ENCODE measurements around the gene HDGFL3.

HDGFL3 gene

GRCh38 chr15:83219026-83219425 is 11.4 kb upstream of the HDGFL3 start:
- Histone ChIP-seq H3K23ac (ENCODE audit: low read length in 2 of 2) (no peak overlapping the region), H2BK5ac (ENCODE audit: low read depth, low read length, poor library complexity, severe bottlenecking) (no peak overlapping the region), H2AK5ac (ENCODE audit: low read length, severe bottlenecking) (no peak overlapping the region), H2BK12ac (ENCODE audit: low read length in 2 of 2) (no peak overlapping the region), H3K18ac (ENCODE audit: low read depth in 1 of 2, low read length in 2 of 2) (no peak overlapping the region), H3K79me1 (replicated peaks; ENCODE audit: low read length, poor library complexity, severe bottlenecking) (no peaks in the 10 kb centered on the region), H3K14ac (ENCODE audit: low read length in 2 of 2) (no peak overlapping the region), H3K4me1 (ENCODE audit: control insufficient read depth, insufficient read depth, low read depth, low read length) (no peaks in the 10 kb centered on the region), H4K8ac (ENCODE audit: low read length) (no peak overlapping the region), H3K4ac (ENCODE audit: low read depth in 1 of 2, low read length in 2 of 2) (no peak overlapping the region), H3K27ac (ENCODE audit: low read length, poor library complexity, severe bottlenecking) (no peak overlapping the region), H2BK120ac (ENCODE audit: low read depth, low read length) (no peak overlapping the region), H3K4me2 (ENCODE audit: low read length, poor library complexity, severe bottlenecking) (no peak overlapping the region), H2BK15ac (ENCODE audit: low read depth, poor library complexity, severe bottlenecking) (no peak overlapping the region), H2AFZ (ENCODE audit: low read depth, low read length) (no peak overlapping the region), H3K27me3 (ENCODE audit: control insufficient read depth in 1 of 2, insufficient read depth in 1 of 2, low read length in 2 of 2) (no peaks in the 10 kb centered on the region), H3K4me3 (ENCODE audit: insufficient read depth in 1 of 2, low read depth in 1 of 2, low read length in 2 of 2) (no peak overlapping the region), H4K91ac (ENCODE audit: low read length) (no peak overlapping the region), H3K36me3 (ENCODE audit: control insufficient read depth in 1 of 2, insufficient read depth in 2 of 2, low read depth in 1 of 2, low read length in 2 of 2) (no peaks in the 10 kb centered on the region), H3K9me3 (ENCODE audit: control insufficient read depth, low read length) (no peaks in the 10 kb centered on the region), H3K9ac (ENCODE audit: low read length) (no peak overlapping the region)
- WGBS, result 100% methylated on average over 1 of the region's 1 CpG
- DNase-seq, result no peak

GRCh38 chr15:83215306-83215705 is 7.7 kb upstream of the HDGFL3 start:
- H2BK12ac ChIP-seq (ENCODE audit: low read length in 2 of 2), result no peak overlapping the region

GRCh38 chr15:83210619-83211018 is 3.0 kb upstream of the HDGFL3 start:
- H3K9ac ChIP-seq (ENCODE audit: low read length), result no peak overlapping the region
- peaks cover 3% of the 10 kb centered on the region for H3K4me1 ChIP-seq (ENCODE audit: control insufficient read depth, insufficient read depth, low read depth, low read length)
- H3K27me3 ChIP-seq (ENCODE audit: control insufficient read depth in 1 of 2, insufficient read depth in 1 of 2, low read length in 2 of 2), result no peaks in the 10 kb centered on the region
- H3K23ac ChIP-seq (ENCODE audit: low read length in 2 of 2), result no peak overlapping the region
- no peak overlapping the region for H3K4me2 ChIP-seq (ENCODE audit: low read length, poor library complexity, severe bottlenecking)
- 69% methylated on average over 1 of the region's 3 CpGs for WGBS
- no peak overlapping the region for H3K14ac ChIP-seq (ENCODE audit: low read length in 2 of 2)
- H3K9me3 ChIP-seq (ENCODE audit: control insufficient read depth, low read length), result no peaks in the 10 kb centered on the region
- no peak overlapping the region for H3K18ac ChIP-seq (ENCODE audit: low read depth in 1 of 2, low read length in 2 of 2)
- H2BK5ac ChIP-seq (ENCODE audit: low read depth, low read length, poor library complexity, severe bottlenecking), result no peak overlapping the region
- H2BK15ac ChIP-seq (ENCODE audit: low read depth, poor library complexity, severe bottlenecking), result no peak overlapping the region
- no peaks in the 10 kb centered on the region for H3K36me3 ChIP-seq (ENCODE audit: control insufficient read depth in 1 of 2, insufficient read depth in 2 of 2, low read depth in 1 of 2, low read length in 2 of 2)
- H3K27ac ChIP-seq (ENCODE audit: low read length, poor library complexity, severe bottlenecking), result no peak overlapping the region
- no peaks in the 10 kb centered on the region for H3K79me1 ChIP-seq (replicated peaks; ENCODE audit: low read length, poor library complexity, severe bottlenecking)
- no peak overlapping the region for H4K8ac ChIP-seq (ENCODE audit: low read length)
- no peak overlapping the region for H3K4me3 ChIP-seq (ENCODE audit: insufficient read depth in 1 of 2, low read depth in 1 of 2, low read length in 2 of 2)
- no peak overlapping the region for H2AK5ac ChIP-seq (ENCODE audit: low read length, severe bottlenecking)
- no peak overlapping the region for H2AFZ ChIP-seq (ENCODE audit: low read depth, low read length)
- no peak overlapping the region for H3K4ac ChIP-seq (ENCODE audit: low read depth in 1 of 2, low read length in 2 of 2)
- no peak overlapping the region for H2BK12ac ChIP-seq (ENCODE audit: low read length in 2 of 2)
- H2BK120ac ChIP-seq (ENCODE audit: low read depth, low read length), result no peak overlapping the region
- DNase-seq, result no peak
- no peak overlapping the region for H4K91ac ChIP-seq (ENCODE audit: low read length)

More at GRCh38 chr15:83215306-83215705, 7.7 kb upstream of the HDGFL3 start:
- H3K4me2 ChIP-seq (ENCODE audit: low read length, poor library complexity, severe bottlenecking), result no peak overlapping the region
- DNase-seq, result no peak
- no peak overlapping the region for H3K14ac ChIP-seq (ENCODE audit: low read length in 2 of 2)
- no peak overlapping the region for H3K9ac ChIP-seq (ENCODE audit: low read length)
- no peak overlapping the region for H3K4me3 ChIP-seq (ENCODE audit: insufficient read depth in 1 of 2, low read depth in 1 of 2, low read length in 2 of 2)
- H3K4ac ChIP-seq (ENCODE audit: low read depth in 1 of 2, low read length in 2 of 2), result no peak overlapping the region
- H2BK5ac ChIP-seq (ENCODE audit: low read depth, low read length, poor library complexity, severe bottlenecking), result no peak overlapping the region
- H3K23ac ChIP-seq (ENCODE audit: low read length in 2 of 2), result no peak overlapping the region
- H2AFZ ChIP-seq (ENCODE audit: low read depth, low read length), result no peak overlapping the region
- H3K27me3 ChIP-seq (ENCODE audit: control insufficient read depth in 1 of 2, insufficient read depth in 1 of 2, low read length in 2 of 2), result no peaks in the 10 kb centered on the region
- no peak overlapping the region for H4K91ac ChIP-seq (ENCODE audit: low read length)
- no peaks in the 10 kb centered on the region for H3K36me3 ChIP-seq (ENCODE audit: control insufficient read depth in 1 of 2, insufficient read depth in 2 of 2, low read depth in 1 of 2, low read length in 2 of 2)
- H4K8ac ChIP-seq (ENCODE audit: low read length), result no peak overlapping the region
- no peak overlapping the region for H3K18ac ChIP-seq (ENCODE audit: low read depth in 1 of 2, low read length in 2 of 2)
- WGBS, result 96% methylated on average over 2 of the region's 2 CpGs
- H2BK120ac ChIP-seq (ENCODE audit: low read depth, low read length), result no peak overlapping the region
- no peaks in the 10 kb centered on the region for H3K9me3 ChIP-seq (ENCODE audit: control insufficient read depth, low read length)
- H3K79me1 ChIP-seq (replicated peaks; ENCODE audit: low read length, poor library complexity, severe bottlenecking), result no peaks in the 10 kb centered on the region
- no peak overlapping the region for H2AK5ac ChIP-seq (ENCODE audit: low read length, severe bottlenecking)
- H3K27ac ChIP-seq (ENCODE audit: low read length, poor library complexity, severe bottlenecking), result no peak overlapping the region
- H2BK15ac ChIP-seq (ENCODE audit: low read depth, poor library complexity, severe bottlenecking), result no peak overlapping the region
- no peaks in the 10 kb centered on the region for H3K4me1 ChIP-seq (ENCODE audit: control insufficient read depth, insufficient read depth, low read depth, low read length)

- Histone ChIP-seq H3K4ac (ENCODE audit: low read depth in 1 of 2, low read length in 2 of 2) (no peak overlapping the region), H2AK5ac (ENCODE audit: low read length, severe bottlenecking) (no peak overlapping the region), H3K18ac (ENCODE audit: low read depth in 1 of 2, low read length in 2 of 2) (no peak overlapping the region), H2BK15ac (ENCODE audit: low read depth, poor library complexity, severe bottlenecking) (no peak overlapping the region), H3K79me1 (replicated peaks; ENCODE audit: low read length, poor library complexity, severe bottlenecking) (no peaks in the 10 kb centered on the region), H2AFZ (ENCODE audit: low read depth, low read length) (no peak overlapping the region), H3K4me1 (ENCODE audit: control insufficient read depth, insufficient read depth, low read depth, low read length) (peaks cover 3% of the 10 kb centered on the region), H3K4me2 (ENCODE audit: low read length, poor library complexity, severe bottlenecking) (no peak overlapping the region), H2BK5ac (ENCODE audit: low read depth, low read length, poor library complexity, severe bottlenecking) (no peak overlapping the region), H2BK120ac (ENCODE audit: low read depth, low read length) (no peak overlapping the region), H3K27me3 (ENCODE audit: control insufficient read depth in 1 of 2, insufficient read depth in 1 of 2, low read length in 2 of 2) (no peaks in the 10 kb centered on the region), H3K27ac (ENCODE audit: low read length, poor library complexity, severe bottlenecking) (no peak overlapping the region), H4K8ac (ENCODE audit: low read length) (no peak overlapping the region), H2BK12ac (ENCODE audit: low read length in 2 of 2) (no peak overlapping the region), H3K9ac (ENCODE audit: low read length) (no peak overlapping the region), H3K36me3 (ENCODE audit: control insufficient read depth in 1 of 2, insufficient read depth in 2 of 2, low read depth in 1 of 2, low read length in 2 of 2) (no peaks in the 10 kb centered on the region), H4K91ac (ENCODE audit: low read length) (no peak overlapping the region), H3K14ac (ENCODE audit: low read length in 2 of 2) (no peak overlapping the region), H3K23ac (ENCODE audit: low read length in 2 of 2) (no peak overlapping the region), H3K9me3 (ENCODE audit: control insufficient read depth, low read length) (no peaks in the 10 kb centered on the region), H3K4me3 (ENCODE audit: insufficient read depth in 1 of 2, low read depth in 1 of 2, low read length in 2 of 2) (no peak overlapping the region)
- no peak for DNase-seq
- WGBS, result 74% methylated on average over 4 of the region's 5 CpGs
Measured at GRCh38 chr15:83209333-83209732, 1.7 kb upstream of the HDGFL3 start.
